Measurements from ENCODE around the gene CLTC.

DNA sequence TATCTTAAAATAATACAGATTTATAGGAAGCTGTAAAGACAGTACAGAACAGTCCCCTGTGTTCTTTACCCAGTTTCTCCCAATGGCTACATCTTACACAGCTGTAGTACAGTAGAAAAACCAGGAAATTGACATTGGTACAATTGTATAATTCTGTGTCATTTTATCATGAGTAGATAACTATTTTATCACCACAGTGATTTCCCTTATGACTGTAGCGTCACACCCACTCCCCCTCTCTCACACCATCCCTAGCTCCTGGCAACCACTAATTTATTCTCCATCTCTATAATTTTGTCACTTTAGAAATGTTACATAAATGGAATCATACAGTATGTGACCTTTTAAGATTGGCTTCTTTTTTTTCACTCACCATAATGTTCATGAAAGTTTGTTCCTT, 30.9 kb downstream of the CLTC start:
- TF ChIP-seq, protein P1, sequence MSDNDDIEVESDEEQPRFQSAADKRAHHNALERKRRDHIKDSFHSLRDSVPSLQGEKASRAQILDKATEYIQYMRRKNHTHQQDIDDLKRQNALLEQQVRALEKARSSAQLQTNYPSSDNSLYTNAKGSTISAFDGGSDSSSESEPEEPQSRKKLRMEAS (IDR thresholded peaks at IDR 0.05; ENCODE audit: low read depth) = no peak
- TF ChIP-seq SIN3A (IDR thresholded peaks at IDR 0.05; ENCODE audit: borderline replicate concordance, low read depth, low read length) (no peak), POLR2AphosphoS5 (IDR thresholded peaks at IDR 0.05; ENCODE audit: low read depth, low read length) (no peak), CTCF (IDR thresholded peaks at IDR 0.05) (no peak), MXI1 (IDR thresholded peaks at IDR 0.05; ENCODE audit: low read depth, low read length) (no peak), GATA2 (CRISPR knock-in tag; IDR thresholded peaks at IDR 0.05) (no peak), EP300 (IDR thresholded peaks at IDR 0.05; ENCODE audit: borderline replicate concordance in 1 of 2, low read depth in 1 of 2, low read length in 1 of 2) (no peak), NFIC (IDR thresholded peaks at IDR 0.05; ENCODE audit: borderline replicate concordance) (no peak)

Measured in SK-N-SH (cell line).